ENCODE measurements around the gene RANGRF. TPM values are rescaled to one million over a fixed set of nuclear protein-coding genes. Genes with fewer than 3 reads are reported as not detected.

Gene RANGRF
- total RNA-seq, 1 experiment from 2014 or later: 10.6 TPM

Other genes with a start within 250 kb of the RANGRF start
- not detected in 2 replicates for gene ALOX15B, start 249.6 kb upstream of the RANGRF start, total RNA-seq (2014; rRNA removed; shearing (Covaris generic))
- not detected in 2 replicates for gene ALOX12B, start 201.0 kb upstream of the RANGRF start, total RNA-seq (2014; rRNA removed; shearing (Covaris generic))
- gene ALOXE3, start 170.2 kb upstream of the RANGRF start, total RNA-seq (2014; rRNA removed; shearing (Covaris generic)): 0.03 TPM in 1 of 2 replicates, not detected in the other
- 0.40 and 0.92 TPM in 2 replicates for gene HES7, start 164.6 kb upstream of the RANGRF start, total RNA-seq (2014; rRNA removed; shearing (Covaris generic))
- gene PER1, start 136.3 kb upstream of the RANGRF start, total RNA-seq (2014; rRNA removed; shearing (Covaris generic)): 0.74 and 1.9 TPM in 2 replicates
- 2.7 and 3.5 TPM in 2 replicates for gene VAMP2, start 125.7 kb upstream of the RANGRF start, total RNA-seq (2014; rRNA removed; shearing (Covaris generic))
- gene TMEM107, start 112.3 kb upstream of the RANGRF start, total RNA-seq (2014; rRNA removed; shearing (Covaris generic)): 23.4 TPM in 2 replicates
- 3.3 and 3.6 TPM in 2 replicates for gene BORCS6, start 98.5 kb upstream of the RANGRF start, total RNA-seq (2014; rRNA removed; shearing (Covaris generic))
- 105 and 136 TPM in 2 replicates for gene AURKB, start 78.1 kb upstream of the RANGRF start, total RNA-seq (2014; rRNA removed; shearing (Covaris generic))
- gene CTC1, start 40.6 kb upstream of the RANGRF start, total RNA-seq (2014; rRNA removed; shearing (Covaris generic)): 1.7 and 1.8 TPM in 2 replicates
- gene PFAS, start 39.4 kb upstream of the RANGRF start, total RNA-seq (2014; rRNA removed; shearing (Covaris generic)): 35.1 and 37.1 TPM in 2 replicates
- 0.63 and 0.86 TPM in 2 replicates for gene SLC25A35, start 6.7 kb downstream of the RANGRF start, total RNA-seq (2014; rRNA removed; shearing (Covaris generic))
- gene ARHGEF15, start 21.6 kb downstream of the RANGRF start, total RNA-seq (2014; rRNA removed; shearing (Covaris generic)): not detected in 2 replicates
- gene ODF4, start 51.2 kb downstream of the RANGRF start, total RNA-seq (2014; rRNA removed; shearing (Covaris generic)): not detected in 2 replicates
- 4,153 and 4,235 TPM in 2 replicates for gene RPL26, start 94.5 kb downstream of the RANGRF start, total RNA-seq (2014; rRNA removed; shearing (Covaris generic))
- gene RNF222, start 109.2 kb downstream of the RANGRF start, total RNA-seq (2014; rRNA removed; shearing (Covaris generic)): not detected in 2 replicates
- gene NDEL1, start 147.2 kb downstream of the RANGRF start, total RNA-seq (2014; rRNA removed; shearing (Covaris generic)): 17.0 and 20.7 TPM in 2 replicates

Measured in Daoy (cell line).